Measurements from ENCODE around the gene GPR17. TPM values are rescaled to one million over a fixed set of nuclear protein-coding genes. Genes with fewer than 3 reads are reported as not detected.

The GPR17 gene
- polyA plus RNA-seq, 3 donors = 0.95 to 1.9 (median 1.3) TPM

DNA sequence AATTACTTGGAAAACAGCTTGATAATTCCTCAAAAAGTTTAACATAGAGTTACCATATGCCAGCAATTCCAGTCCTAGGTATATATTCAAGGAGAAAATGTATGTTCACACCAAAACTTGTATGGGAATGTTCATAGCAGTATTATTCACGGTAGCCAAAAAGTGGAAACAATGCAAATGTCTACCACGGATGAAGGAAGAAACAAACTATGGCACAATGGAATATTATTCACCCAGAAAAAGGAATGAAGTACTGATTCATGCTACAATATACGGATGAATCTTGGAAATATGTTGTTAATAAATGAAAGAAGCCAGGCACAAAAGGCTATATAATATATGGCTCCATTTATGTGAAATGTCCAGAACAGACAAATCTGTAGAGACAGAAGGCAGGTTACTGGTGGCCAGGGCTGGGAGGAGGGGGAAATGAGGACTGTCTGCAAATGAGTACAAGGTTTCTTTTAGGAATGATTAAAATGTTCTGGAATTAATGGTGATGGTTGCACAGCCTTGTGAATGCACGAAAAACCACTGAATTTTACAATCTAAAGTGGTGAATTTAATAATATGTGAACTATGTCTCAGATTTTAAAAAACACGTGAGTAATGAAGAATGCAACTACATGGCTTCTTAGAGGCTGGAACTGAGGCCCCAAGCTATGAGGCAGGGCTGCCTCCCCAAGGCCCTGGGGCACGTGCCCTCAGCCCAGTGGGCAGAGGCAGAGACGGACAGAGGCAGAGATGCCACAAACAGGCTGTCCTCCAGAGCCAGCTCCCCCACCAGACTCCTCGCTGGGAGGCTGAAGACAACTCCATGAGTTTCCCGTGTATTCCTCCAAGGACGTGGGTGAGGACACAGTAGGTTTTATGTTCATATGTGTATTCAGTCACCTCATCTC, 24.4 kb downstream of the GPR17 start:
- DNase-seq = no peak

DNA sequence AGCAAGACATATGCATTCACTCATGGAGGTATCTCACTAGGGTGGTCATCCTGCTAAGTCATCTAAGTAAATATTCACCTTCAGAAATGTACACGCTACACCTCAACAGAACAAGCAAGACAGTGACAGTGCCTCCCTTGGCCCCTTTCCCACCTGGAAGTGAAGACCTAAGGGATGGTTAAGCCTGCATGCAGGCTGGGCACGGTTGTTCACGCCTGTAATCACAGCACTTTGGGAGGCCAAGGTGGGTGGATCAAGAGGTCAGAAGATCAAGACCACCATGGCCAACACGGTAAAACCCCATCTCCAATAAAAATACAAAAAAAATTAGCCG, 25.0 kb downstream of the GPR17 start:
- no peak for DNase-seq

DNA sequence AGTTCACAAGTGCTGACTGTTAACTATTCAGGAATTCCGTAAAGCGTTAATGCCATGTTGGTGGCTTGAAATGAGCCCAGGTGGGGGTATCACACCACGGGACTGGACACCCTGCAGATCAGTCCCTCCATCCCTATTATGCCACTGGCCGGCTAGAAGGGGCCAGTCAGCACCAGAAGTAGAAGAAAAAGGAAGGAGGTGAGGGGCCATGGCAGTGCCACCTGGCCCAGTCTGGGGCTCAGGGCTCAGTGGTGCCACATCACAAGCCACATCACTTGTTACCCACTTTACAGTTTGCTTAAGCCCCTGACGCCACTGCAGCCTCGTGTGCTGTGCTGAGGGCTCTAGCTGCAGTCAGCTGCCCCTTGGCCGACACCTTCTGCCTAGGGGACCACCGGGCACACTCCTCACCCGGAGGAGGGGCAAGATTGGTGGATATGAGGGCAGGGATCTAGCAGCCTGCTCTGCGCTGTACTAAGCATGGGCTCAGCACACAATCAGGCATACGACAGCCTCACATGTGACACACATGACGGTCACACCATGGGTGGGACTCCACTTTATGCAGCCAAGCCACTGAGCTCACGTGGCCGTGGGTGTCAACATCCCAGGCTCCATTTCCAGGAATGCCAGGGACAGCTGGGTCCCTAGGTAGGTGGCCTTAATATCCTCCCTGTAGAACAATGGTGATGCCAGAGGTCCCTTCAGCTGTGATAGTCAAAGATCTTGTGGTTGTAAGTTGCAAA, 25.8 kb downstream of the GPR17 start:
- DNase-seq = no peak

DNA sequence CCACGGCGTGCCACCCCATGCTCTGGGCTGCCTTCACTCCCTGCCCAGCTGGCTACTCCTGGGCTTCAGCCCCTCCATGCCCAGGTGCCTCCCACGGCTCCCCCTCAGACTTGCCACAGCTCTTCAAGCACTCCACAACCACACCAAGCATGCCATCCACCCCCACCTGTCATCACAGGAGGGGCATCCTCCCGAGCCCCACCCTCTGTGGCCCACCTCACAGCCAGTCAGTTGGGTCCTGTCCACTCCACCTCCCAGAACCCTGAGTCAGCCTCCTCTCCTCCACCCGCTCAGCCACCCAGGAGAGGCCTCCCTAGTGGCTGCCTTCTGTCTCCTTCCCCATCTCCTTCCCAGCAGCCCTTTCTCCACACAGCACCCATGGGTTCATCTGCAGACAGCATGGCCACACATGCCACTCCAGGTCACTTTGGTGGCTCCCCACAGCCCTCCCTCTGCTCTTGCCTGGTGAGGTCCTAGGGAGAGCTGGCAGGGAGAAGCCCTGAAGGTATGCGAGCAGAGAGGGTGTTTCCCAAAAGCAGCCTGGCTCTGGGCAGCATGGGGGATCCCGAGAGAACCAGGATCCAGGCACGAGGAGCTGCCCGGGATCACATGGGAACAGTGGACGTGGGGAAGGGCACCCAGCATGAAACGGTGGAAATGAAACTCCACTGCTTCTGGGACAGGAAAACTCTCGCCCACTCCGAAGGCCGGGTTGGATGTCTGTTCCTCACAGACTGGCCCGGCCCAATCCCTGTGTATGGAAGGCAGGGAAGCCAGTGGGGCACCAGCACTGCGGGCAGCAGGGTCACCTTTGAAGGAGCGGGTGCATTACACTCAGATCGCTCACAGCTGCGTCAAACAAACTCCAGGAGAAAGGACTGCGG, 26.6 kb downstream of the GPR17 start:
- no peak for DNase-seq

DNA sequence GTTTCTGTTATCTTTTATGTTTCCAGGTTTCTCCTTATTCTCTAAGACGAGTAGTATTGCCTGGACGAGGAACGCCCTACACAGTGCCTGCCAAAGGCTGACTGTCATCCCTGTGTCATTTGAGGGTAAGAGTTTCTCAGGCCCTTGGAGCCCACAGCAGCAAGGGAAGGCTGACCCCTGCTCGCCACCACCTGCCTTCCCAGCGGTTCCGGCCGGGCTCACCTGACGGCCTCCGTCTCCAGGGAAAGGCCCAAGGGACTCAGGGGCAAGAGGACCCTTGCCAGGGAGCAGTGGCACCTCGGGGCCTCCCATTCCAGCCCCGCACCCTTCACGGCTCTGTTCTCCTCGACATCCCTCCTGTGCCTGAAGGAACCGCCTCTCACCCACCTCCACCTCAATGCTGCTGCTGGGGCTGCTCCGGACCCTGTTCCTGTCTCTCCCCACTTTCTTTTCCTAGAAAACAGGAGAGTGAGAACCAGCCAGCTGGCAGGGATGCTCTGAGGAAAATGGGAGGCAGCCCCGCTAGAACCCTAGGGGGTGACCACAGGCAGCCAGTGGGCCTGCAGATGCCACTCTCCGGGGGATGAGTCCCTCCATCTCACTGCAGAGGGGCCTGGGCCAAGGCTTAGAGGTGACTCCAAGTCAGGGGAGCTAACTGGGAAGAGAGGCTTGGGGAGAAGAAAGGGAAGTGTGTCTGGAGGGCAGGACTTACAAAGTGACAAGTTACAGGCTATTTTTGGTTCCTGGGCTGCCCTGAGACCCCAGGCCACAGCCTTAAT, 27.5 kb downstream of the GPR17 start:
- DNase-seq = no peak

DNA sequence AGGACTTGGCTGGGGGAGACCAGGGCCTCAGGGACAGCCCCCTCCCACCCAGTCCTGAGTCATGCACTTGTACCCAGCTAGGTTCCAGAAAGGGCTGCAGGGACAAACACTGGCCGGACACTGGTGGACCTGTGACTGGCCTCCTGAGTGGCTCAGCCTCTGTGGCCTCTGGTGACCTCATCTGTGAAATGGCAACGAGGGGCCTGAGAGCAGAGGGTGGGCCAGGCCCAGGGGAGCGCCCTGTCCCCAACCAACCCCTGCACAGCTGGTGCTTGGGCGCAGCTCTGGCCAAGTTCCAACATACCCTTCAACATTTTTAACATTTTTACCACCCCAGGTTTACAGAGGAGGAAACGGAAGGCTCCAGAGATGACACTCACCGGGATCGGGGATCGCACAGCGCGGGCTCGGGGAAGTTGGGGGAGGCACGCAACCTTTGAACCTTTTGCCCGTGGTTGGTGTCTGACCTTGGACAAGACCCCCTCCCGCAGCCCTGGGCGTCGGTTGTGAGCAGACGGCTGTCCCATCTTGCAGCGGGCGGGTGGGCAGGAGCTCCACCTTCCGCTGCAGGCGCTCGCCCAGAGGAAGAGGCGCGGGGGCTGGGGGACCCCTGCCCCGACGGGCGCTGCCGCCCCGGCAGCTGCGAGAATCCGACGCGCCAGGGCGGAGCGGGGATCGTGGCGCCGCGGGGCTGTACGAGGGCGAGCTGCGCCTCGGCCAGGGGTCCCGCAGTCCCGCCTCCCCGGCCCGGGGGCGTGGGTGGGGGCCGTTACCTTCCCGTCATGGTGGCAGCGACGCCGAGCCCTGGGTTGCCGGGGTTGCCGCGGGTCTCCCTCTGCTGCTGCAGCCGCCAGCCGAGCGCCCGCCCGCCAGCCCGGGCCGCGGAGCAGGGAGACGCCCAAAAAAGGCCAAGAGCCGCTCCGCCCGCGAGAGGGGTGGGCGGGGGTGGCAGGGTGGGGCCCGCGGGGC, 28.6 kb downstream of the GPR17 start:
- DNase-seq = no peak

DNA sequence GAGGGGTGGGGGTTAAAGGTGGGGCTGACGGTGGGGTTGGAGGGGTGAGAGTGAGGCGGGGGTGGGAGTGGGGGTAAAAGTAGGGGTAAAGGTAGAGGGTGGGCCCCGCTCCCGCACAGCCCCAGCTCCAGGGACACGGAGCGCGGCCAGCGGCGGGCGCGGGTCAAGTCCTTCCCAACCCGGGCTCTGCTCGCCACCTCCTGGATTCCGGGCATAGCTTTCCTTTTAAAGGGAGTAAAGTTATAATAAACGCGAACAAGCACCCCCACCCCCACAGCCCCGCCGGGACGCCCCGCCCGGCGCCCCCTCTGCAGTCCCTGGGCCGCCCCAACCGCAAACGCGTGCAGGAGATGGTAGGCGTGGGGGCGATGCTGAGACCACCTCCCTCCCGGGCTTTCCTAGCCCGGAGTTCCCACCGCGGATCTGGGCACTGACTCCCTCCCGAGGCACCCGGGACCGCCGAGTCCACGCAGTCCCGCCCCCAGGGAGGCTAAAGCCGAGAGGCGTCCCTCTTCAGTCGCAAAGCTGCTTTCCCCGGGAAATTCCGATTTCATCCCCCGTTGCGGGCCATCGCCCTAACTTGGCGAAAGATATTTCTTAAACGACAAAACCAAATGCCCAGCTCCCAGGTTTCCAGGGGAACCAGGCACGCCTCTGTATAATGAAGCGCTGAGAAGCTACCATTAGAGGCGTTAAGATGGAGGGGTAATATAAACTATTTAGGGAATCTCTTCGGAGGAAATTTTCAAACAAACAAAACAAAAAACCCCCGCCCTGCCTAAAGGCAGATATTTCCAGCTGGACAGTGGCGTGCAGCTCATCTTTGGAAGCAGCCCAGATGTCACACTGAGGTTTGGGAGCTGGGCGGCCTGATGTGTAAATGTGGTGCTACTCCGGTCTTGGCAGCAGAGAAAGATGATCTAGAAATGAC, 29.6 kb downstream of the GPR17 start, which contains the start of gene LIMS2:
Gene LIMS2 (minus strand): TSS at position 200 of the 931 bp plus-strand sequence. CDS start 506 bp downstream, outside the sequence.
- DNase-seq = no peak

DNA sequence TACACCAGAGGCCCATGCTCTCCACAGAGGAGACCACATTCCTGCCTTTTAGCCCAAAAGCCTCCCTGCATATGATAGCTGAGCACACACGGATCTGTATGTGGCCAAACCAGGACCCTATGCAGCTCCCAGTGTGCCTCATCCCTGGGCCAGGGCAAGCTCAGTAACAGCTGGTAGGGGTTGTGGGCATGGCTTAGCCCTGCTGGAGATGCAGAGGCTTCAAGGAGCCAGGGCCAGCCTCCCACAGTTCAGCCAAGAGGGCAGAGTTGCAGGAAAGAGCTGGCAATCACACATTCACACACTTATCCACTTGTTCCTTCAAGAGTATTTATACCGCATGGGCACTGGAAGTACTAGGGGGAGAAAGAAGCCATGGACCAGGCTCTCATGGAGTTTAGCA, 31.0 kb downstream of the GPR17 start:
- DNase-seq = no peak

DNA sequence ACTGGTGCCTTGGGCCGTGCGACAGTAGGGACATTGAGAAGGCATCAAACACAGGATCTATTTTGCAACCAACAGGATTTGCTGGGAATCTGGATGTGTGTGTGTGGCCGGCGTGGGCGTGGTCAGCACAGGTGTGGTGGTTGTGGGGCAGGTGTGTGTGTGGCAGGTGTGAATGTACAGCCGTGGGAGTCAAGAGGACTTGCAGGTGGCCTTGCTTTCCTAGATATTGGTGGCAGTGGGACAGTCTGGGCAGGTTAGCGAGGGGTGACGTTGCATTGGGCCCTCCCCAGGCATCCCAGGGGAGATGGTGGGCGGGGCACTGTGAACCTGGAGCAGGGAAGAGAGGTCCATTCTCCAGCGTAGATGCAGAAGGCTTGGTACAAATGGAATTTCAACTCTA, 32.6 kb downstream of the GPR17 start:
- DNase-seq = no peak

DNA sequence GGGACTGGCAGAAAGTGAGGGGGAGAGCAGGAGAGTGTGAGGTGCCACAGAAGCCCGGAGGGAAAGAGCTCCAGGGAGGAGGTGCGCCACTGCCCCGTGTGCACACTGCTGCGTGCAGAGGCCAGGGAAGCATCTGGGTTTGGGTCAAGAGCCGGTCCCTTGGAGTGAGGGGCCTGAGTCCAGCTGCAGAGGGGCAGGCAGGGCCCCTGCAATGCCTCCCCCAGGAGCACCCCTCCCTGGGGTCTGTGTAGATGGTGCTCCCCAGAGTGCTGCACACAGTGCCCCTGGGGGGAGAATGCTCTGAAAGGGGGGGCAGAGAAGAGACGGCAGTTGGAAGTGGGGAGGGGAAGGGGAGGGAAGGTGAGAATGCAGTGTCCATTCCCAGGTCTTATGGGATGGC, 33.0 kb downstream of the GPR17 start:
- DNase-seq = no peak

DNA sequence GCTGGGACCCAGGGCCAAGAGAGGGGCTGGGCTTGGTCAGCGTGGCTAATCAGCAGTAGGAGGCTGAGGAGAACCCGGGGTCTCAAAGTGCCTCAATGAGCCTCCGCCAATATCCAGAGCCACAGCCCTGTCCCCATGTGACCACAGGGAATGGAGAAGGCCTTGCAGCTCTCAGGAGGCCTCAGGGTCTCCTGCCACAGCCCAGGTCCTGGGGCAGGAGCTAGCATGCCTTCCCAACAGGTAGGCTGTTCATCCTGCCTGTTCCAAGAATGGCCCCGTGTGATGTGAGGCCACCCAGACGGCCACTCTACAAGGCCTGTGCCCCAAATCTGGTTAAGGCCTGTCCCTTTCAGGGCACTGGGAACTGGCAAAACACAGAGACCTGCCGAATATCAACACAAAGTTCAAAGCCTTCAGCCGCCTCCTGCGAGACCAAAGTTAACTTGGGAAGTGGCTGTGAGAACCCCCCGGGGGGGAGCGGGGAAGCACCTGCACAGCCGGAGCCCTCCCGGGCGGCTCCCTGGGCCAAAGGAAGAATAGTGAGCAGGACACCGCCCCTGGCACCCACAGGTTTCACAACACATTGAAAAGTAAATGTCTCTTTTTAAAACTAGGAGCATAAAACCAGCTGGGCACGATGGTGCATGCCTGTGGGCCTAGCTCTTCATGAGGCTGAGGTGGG, 33.9 kb downstream of the GPR17 start:
- DNase-seq = no peak

DNA sequence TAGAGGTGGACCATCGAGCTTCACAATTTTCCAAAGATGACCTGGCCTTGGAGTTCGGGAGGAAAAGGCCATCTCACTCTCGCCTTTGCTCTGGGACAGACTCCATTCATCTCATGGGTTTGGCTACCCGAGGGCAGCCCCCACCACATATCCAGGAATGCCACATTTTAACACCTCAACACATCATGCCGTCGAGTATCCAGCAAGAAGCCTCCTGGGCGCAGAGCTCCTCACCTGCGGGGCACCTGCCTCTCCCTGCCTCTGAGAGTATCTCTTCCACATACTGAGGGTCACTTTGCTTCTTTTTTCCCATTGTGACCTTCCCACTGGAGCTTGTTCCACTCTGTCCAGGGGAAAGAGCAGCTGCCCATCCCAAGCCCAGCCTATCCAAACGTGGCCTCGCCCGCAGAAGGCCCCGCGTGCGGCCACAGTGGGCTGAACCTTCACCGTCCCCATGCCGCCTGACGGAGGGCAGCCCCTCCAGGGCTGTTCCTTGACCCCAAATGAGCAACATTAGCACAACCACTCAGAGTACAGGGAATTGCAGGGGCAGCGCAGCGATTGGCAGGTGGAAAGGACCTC, 34.8 kb downstream of the GPR17 start:
- no peak for DNase-seq

DNA sequence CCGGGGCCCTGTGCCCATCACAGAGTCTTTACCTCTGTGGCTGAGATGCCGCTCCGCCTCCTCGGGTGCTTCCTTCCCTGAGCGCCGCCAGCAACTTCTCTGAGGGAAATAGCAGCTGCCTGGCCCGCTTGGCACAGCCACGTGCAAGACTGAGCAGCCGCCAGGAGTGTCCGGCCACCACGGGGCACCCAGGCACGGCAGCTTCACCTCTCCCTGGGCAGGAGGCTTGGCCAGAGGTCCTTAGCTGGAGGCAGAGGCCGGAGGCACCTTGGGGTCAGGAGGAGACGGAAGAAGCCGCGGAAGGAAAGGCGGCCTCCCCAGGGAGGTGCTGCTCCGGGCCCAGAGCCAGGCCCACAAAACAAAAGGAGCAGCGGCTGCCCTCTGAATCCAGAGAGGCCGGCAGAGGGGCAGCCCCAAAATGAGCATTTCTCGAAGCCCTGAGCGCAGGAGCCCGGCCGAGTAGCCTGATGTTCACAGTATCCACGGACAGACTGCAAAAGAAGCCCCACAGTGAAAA, 35.4 kb downstream of the GPR17 start:
- DNase-seq = no peak

DNA sequence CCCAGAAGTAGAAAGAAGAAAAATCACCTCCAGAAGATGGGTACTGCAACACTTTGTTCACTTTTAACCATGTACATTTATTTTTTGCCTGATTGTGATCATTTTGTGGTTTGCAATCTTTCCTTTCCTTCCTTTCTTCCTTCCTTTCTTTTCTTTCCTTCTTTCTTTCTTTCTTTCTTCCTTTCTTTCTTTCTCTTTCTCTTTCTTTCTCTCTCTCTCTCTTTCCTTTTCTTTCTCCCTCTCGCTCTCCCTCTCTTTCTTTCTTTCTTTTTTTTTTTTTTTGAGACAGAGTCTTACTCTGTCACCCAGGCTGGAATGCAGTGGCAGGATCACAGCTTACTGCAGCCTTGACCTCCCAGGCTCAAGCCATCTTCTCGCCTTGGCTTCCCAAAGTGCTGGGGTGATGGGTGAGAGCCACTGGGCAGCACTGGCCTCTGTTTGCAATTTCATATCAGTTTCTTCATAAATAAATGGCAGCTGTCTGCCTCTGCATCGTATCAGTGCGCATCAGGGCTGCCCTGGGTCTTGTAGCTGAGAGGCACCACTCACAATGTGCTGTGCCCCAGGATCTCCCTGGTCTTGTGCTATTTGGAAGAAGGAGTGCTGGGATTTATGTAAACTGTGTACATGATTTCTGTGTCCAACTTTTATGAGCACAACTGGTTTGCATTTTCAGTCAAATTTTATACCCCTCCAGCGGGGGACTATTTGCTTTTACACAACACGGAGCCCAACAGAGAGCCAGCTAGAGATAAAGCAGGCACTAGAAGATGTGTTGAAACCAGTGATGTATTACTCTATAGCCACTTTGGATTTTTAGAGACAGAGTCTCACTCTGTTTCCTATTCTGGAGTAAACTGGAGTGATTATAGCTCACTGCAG, 36.3 kb downstream of the GPR17 start:
- DNase-seq = no peak

DNA sequence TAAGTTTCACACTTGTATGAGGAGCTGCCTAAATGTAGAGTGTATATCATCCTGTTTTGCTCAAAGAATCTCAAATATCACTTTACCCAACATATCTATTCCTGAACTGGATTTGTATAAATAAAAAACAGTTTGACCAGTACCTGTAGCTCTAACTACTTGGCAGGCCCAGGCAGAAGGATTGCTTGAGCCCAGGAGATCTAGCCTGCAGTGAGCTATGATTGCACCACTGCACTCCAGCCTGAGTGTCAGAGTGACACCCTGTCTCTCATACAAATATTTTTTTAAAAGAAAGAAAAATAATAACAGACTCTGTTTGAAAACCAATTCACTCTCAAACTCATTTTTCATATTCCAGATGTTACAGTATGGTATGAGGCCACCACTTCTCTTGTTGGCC, 37.1 kb downstream of the GPR17 start:
- DNase-seq = no peak

DNA sequence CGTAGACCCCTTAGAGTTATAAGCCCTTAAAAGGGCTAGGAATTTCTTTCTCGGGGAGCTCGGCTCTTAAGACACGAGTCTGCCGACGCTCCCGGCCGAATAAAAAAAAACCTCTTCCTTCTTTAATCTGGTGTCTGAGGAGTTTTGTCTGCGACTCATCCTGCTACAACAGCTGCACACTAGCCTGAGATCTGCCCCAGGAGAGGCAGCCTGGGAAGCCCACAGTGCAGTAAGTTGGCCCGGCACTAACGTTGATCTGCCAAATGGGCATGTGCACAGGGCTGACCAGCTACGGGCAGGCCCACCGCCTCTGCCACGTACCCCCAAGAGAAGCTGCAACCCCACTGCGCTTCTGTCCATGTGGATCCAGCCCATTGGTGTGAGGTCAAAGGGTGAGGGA, 37.8 kb downstream of the GPR17 start:
- DNase-seq = no peak

Data from renal pelvis (tissue), 4 donors.